Measurements from ENCODE around the gene TSNAX.

The TSNAX gene

GRCh38 chr1:231523816-231524215, 4.7 kb upstream of the TSNAX start:
- Mint-ChIP-seq H3K9me3 (no peaks in the 10 kb centered on the region), H3K36me3 (ENCODE audit: insufficient read depth) (peaks cover 12% of the 10 kb centered on the region), H3K4me1 (peaks cover 14% of the 10 kb centered on the region), H3K4me3 (no peak overlapping the region), H3K27me3 (no peaks in the 10 kb centered on the region), H3K27ac (ENCODE audit: low read depth) (no peak overlapping the region)
- no peak for DNase-seq (ENCODE audit: low spot score in 2 of 2)
- no peak for ATAC-seq (replicated peaks; ENCODE audit: extremely low read depth, poor library complexity, severe bottlenecking)

DNA sequence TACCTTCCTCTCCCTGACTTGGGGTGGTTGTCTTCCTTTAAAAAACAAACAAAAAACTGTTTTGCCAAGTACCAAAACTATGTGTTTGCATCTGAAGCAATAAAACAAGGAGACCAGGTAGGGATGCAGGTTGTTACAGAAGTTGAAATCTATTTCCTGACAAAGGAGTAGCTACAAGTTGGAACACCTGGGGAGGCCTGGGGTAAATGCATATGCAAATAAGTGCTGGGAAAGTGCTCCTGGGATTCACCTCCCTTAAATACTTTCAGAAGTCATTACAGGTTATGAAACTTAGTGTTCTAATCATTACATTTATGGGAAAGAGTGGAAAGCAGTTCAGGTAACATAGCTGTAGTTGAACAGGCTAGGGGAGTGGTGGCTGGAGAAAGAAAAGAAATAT, 1.9 kb upstream of the TSNAX start:
- ATAC-seq (replicated peaks; ENCODE audit: extremely low read depth, poor library complexity, severe bottlenecking) (no peak), DNase-seq (ENCODE audit: low spot score in 2 of 2) (no peak)
- no peak overlapping the region for H3K27ac Mint-ChIP-seq (ENCODE audit: low read depth)
- no peaks in the 10 kb centered on the region for H3K9me3 Mint-ChIP-seq
- no peak overlapping the region for H3K4me3 Mint-ChIP-seq
- H3K36me3 Mint-ChIP-seq (ENCODE audit: insufficient read depth) = peaks cover 28% of the 10 kb centered on the region
- peaks cover 34% of the 10 kb centered on the region for H3K4me1 Mint-ChIP-seq
- no peaks in the 10 kb centered on the region for H3K27me3 Mint-ChIP-seq

- ATAC-seq (replicated peaks; ENCODE audit: extremely low read depth, poor library complexity, severe bottlenecking) = peak; percentile 5
These were observed 790 bp upstream of the TSNAX start for GRCh38 chr1:231527586-231528171.

GRCh38 chr1:231533240-231533639, 4.8 kb downstream of the TSNAX start:
- DNase-seq (ENCODE audit: low spot score in 2 of 2) (no peak), ATAC-seq (replicated peaks; ENCODE audit: extremely low read depth, poor library complexity, severe bottlenecking) (no peak)
- Mint-ChIP-seq H3K27me3 (no peaks in the 10 kb centered on the region), H3K4me1 (peaks cover 50% of the 10 kb centered on the region), H3K4me3 (no peak overlapping the region), H3K27ac (ENCODE audit: low read depth) (no peak overlapping the region), H3K36me3 (ENCODE audit: insufficient read depth) (peaks cover 49% of the 10 kb centered on the region), H3K9me3 (no peaks in the 10 kb centered on the region)

More at GRCh38 chr1:231527586-231528171, 790 bp upstream of the TSNAX start:
- DNase-seq (ENCODE audit: low spot score in 2 of 2) = no peak
- H3K9me3 Mint-ChIP-seq = no peaks in the 10 kb centered on the region
- H3K36me3 Mint-ChIP-seq (ENCODE audit: insufficient read depth) = peaks cover 30% of the 10 kb centered on the region
- H3K27me3 Mint-ChIP-seq = no peaks in the 10 kb centered on the region
- peaks cover 38% of the 10 kb centered on the region for H3K4me1 Mint-ChIP-seq
- H3K4me3 Mint-ChIP-seq = peak overlapping the region; percentile 92
- peak overlapping the region; percentile 98 for H3K27ac Mint-ChIP-seq (ENCODE audit: low read depth)

DNA sequence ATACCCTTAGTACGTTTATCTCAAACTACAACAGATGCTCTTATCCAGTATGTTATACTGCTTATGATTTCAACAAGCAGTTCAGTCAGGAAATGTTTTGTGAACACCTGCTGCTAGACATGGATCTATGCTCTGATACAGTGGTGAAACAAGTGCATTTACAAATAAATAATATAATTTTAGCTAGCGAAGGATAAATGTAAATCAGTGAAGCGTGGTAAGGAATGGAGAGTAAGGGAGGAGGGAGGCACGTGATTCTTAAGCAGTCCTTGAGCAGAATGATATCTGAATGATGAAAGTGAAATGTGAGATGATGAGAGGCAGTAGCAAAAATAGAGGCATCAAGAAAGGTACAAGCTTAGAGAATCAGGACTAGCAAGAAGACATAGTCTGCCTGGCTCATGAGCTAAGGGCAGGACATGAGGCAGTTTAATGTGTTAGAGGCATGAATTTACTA, 6.3 kb downstream of the TSNAX start:
- H3K36me3 Mint-ChIP-seq (ENCODE audit: insufficient read depth) = peaks cover 40% of the 10 kb centered on the region
- no peak for ATAC-seq (replicated peaks; ENCODE audit: extremely low read depth, poor library complexity, severe bottlenecking)
- H3K4me1 Mint-ChIP-seq = peaks cover 40% of the 10 kb centered on the region
- H3K27ac Mint-ChIP-seq (ENCODE audit: low read depth) = no peak overlapping the region
- H3K4me3 Mint-ChIP-seq = no peak overlapping the region
- no peaks in the 10 kb centered on the region for H3K27me3 Mint-ChIP-seq
- H3K9me3 Mint-ChIP-seq = no peaks in the 10 kb centered on the region
- DNase-seq (ENCODE audit: low spot score in 2 of 2) = no peak

DNA sequence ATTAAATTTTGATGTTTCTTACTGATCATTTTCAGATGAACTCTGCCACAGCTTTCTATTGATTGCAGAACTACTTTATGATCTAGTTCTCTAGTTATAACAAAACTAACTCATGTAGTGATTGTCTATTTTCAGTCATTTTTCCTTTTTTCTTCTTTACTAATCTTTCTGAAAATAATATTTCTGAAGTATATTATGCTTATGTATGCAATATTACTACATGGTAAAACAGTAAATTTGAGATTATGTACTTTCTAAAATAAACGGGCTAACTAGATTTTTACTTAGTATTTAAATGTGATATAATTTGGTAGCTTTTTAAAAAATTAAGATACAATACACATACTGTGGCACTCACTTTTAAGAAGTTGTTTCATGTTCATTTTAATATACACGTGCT, 7.6 kb downstream of the TSNAX start:
- no peaks in the 10 kb centered on the region for H3K27me3 Mint-ChIP-seq
- H3K36me3 Mint-ChIP-seq (ENCODE audit: insufficient read depth) = peaks cover 36% of the 10 kb centered on the region
- peaks cover 4% of the 10 kb centered on the region for H3K9me3 Mint-ChIP-seq
- DNase-seq (ENCODE audit: low spot score in 2 of 2) = no peak
- ATAC-seq (replicated peaks; ENCODE audit: extremely low read depth, poor library complexity, severe bottlenecking) = no peak
- H3K4me3 Mint-ChIP-seq = no peak overlapping the region
- peaks cover 37% of the 10 kb centered on the region for H3K4me1 Mint-ChIP-seq
- H3K27ac Mint-ChIP-seq (ENCODE audit: low read depth) = no peak overlapping the region

DNA sequence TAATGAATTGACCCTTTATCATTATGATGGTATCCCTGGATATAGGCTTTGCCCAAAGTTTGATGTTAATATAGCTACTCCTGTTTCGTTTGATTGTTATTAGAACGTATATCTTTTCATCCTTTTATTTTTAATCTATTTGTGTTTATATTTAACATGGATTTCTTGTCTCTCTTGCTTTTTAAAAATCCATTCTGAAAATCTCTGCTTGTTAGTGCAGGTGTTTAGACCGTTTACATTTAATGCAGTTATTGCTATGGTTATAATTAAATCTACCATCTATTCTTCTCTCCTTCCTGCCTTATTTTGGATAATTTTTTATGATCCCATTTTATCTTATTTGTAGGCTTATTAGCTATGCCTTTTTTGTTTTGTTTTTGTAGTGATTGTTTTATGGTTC, 12.4 kb downstream of the TSNAX start:
- Mint-ChIP-seq H3K36me3 (ENCODE audit: insufficient read depth) (peaks cover 46% of the 10 kb centered on the region), H3K27ac (ENCODE audit: low read depth) (no peak overlapping the region), H3K9me3 (peaks cover 6% of the 10 kb centered on the region), H3K4me1 (peaks cover 19% of the 10 kb centered on the region), H3K4me3 (no peak overlapping the region), H3K27me3 (no peaks in the 10 kb centered on the region)
- no peak for DNase-seq (ENCODE audit: low spot score in 2 of 2)
- no peak for ATAC-seq (replicated peaks; ENCODE audit: extremely low read depth, poor library complexity, severe bottlenecking)

- Mint-ChIP-seq H3K4me3 (no peak overlapping the region), H3K36me3 (ENCODE audit: insufficient read depth) (peaks cover 53% of the 10 kb centered on the region), H3K9me3 (peaks cover 6% of the 10 kb centered on the region), H3K27ac (ENCODE audit: low read depth) (no peak overlapping the region), H3K27me3 (no peaks in the 10 kb centered on the region), H3K4me1 (peaks cover 16% of the 10 kb centered on the region)
- no peak for ATAC-seq (replicated peaks; ENCODE audit: extremely low read depth, poor library complexity, severe bottlenecking)
- no peak for DNase-seq (ENCODE audit: low spot score in 2 of 2)
These were observed 13.4 kb downstream of the TSNAX start for GRCh38 chr1:231541842-231542241.

DNA sequence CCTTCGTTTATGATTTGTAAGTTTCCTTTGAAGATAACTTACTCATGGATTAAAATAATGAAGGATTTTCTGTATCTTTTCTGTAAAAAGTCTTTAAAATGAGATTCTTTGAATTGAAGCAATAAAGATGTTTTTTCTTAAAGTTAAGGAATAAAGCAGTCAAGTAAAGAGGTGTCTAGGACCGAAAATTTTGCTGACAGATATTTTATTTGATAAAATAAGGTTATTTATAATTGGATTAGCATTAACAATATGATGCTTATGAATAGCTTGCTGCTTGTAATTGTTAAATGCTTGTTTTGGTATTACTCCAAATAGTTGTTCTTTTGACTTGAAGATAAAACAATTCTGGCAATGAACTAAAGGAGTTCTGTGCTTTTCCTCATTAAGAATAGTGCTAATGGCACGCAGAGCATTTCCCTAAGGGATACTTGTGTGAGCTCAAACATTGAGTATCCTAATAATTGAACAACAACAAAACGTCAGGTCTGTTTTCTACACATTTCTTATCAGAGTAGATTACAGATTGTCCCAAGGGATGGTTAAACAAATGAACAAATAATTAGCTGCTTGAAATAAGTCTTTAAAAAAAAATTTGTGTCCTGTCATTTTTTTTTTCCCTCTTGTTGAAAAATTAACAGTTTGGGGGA, 16.6 kb downstream of the TSNAX start:
- ATAC-seq (replicated peaks; ENCODE audit: extremely low read depth, poor library complexity, severe bottlenecking) (no peak), DNase-seq (ENCODE audit: low spot score in 2 of 2) (no peak)
- Mint-ChIP-seq H3K36me3 (ENCODE audit: insufficient read depth) (peaks cover 51% of the 10 kb centered on the region), H3K27me3 (no peaks in the 10 kb centered on the region), H3K27ac (ENCODE audit: low read depth) (no peak overlapping the region), H3K4me1 (peaks cover 20% of the 10 kb centered on the region), H3K9me3 (peaks cover 6% of the 10 kb centered on the region), H3K4me3 (no peak overlapping the region)

DNA sequence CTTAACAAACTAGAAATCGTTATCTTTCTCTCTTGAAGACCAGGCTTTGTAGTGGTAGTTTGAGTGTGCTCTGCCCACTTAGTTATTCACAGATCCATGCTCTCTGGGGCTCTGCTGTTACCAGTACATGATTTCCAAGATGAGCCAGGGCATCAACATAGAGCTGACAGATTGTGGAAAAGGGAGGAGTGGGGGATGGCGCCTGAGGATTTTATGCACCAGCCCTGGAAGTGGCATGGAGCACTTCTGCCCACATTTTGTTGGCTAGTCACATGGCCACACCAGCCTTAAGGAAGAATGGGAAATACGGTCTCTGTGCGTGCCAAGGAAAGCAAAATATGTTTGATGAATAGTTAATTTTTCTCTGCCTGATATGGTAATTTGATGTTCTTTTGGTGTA, 18.2 kb downstream of the TSNAX start:
- Mint-ChIP-seq H3K36me3 (ENCODE audit: insufficient read depth) (peaks cover 42% of the 10 kb centered on the region), H3K4me1 (peaks cover 22% of the 10 kb centered on the region), H3K9me3 (no peaks in the 10 kb centered on the region), H3K27ac (ENCODE audit: low read depth) (no peak overlapping the region), H3K27me3 (no peaks in the 10 kb centered on the region), H3K4me3 (no peak overlapping the region)
- no peak for ATAC-seq (replicated peaks; ENCODE audit: extremely low read depth, poor library complexity, severe bottlenecking)
- no peak for DNase-seq (ENCODE audit: low spot score in 2 of 2)

DNA sequence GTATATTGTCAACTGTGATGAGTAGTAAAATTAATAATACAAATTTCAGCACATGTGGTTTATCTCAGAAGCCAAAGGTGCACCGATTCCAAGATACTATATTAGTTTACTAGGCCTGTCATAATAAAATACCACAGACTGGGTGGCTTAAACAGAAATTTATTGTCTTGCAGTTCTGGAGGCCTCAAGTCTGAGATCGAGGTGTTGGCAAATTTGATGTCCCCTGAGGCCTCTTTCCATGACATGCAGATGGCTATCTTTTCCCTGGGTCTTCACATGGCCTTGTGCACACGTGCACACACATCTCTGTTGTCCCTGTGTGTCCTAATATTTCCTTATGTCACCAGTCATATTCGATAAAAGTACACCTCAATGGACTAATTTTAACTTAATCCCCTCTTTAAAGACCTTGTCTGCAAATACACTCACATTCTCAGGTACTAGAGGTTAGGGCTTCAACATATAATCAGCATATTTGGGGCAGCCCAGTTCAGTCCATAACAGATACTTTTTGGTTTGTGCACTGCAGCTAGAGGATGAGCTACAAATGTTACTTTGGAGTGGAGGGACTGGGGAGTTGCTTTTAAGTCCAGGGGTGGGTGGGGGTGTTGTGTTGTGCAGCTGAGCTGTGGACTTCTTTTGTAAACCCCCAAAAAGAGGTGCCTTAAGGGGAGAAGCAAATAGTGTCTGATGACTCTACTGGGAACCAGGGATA, 21.4 kb downstream of the TSNAX start:
- H3K36me3 Mint-ChIP-seq (ENCODE audit: insufficient read depth) = peaks cover 21% of the 10 kb centered on the region
- no peaks in the 10 kb centered on the region for H3K9me3 Mint-ChIP-seq
- ATAC-seq (replicated peaks; ENCODE audit: extremely low read depth, poor library complexity, severe bottlenecking) = no peak

DNA sequence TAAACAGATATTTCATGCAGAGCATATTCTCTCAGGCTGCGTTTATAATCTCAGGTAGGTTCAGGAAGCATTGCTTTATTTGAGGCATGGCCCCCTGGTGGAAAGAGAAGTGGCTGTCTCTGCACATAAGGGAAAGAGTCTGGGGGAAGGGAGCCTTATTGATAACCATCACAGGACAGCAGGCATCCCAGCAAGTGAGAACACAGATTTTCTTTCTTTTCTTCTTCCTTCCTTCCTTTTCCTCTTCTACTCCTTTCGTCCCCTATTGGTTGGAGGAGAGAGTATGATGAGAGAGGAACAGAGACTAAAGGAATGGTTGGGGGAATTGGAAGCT, 21.9 kb downstream of the TSNAX start:
- Mint-ChIP-seq H3K27ac (ENCODE audit: low read depth) (no peak overlapping the region), H3K4me3 (no peak overlapping the region), H3K36me3 (ENCODE audit: insufficient read depth) (peaks cover 20% of the 10 kb centered on the region), H3K27me3 (no peaks in the 10 kb centered on the region), H3K4me1 (peaks cover 27% of the 10 kb centered on the region), H3K9me3 (no peaks in the 10 kb centered on the region)
- DNase-seq (ENCODE audit: low spot score in 2 of 2) = no peak
- ATAC-seq (replicated peaks; ENCODE audit: extremely low read depth, poor library complexity, severe bottlenecking) = peak; percentile 62

More for the DNA sequence above, 21.4 kb downstream of the TSNAX start:
- Mint-ChIP-seq H3K27me3 (no peaks in the 10 kb centered on the region), H3K4me1 (peaks cover 27% of the 10 kb centered on the region), H3K27ac (ENCODE audit: low read depth) (no peak overlapping the region), H3K4me3 (no peak overlapping the region)
- DNase-seq (ENCODE audit: low spot score in 2 of 2) = no peak

GRCh38 chr1:231553320-231553719, 24.9 kb downstream of the TSNAX start:
- Mint-ChIP-seq H3K4me1 (peaks cover 34% of the 10 kb centered on the region), H3K36me3 (ENCODE audit: insufficient read depth) (peaks cover 8% of the 10 kb centered on the region), H3K4me3 (no peak overlapping the region), H3K27me3 (no peaks in the 10 kb centered on the region), H3K27ac (ENCODE audit: low read depth) (no peak overlapping the region), H3K9me3 (no peaks in the 10 kb centered on the region)
- ATAC-seq (replicated peaks; ENCODE audit: extremely low read depth, poor library complexity, severe bottlenecking) (no peak), DNase-seq (ENCODE audit: low spot score in 2 of 2) (no peak)
